CD4-positive, alpha-beta T cell (primary cell): ENCODE measurements around the gene IL4R. TPM values are rescaled to one million over a fixed set of nuclear protein-coding genes. Genes with fewer than 3 reads are reported as not detected.

ENCODE experiments used
- ATAC-seq: fragments of 200-7000 bp; cut with Tn5 transposase; one replicate; pipeline ENCODE4 v1.10.0; 2022; ENCODE audit warnings: mild to moderate bottlenecking; ENCODE audit not compliant: poor library complexity
- CTCF ChIA-PET: fragments of 350-600 bp; sonication (Branson Sonifier 250); formaldehyde crosslinking; loops from one replicate; lab custom pipeline; 2021; ENCODE audit warnings: antibody characterized with exemption, inconsistent platforms; lab: Charles Lee
- POLR2A ChIA-PET: fragments of 350-600 bp; sonication (Branson Sonifier 250); formaldehyde crosslinking; loops from one replicate; lab custom pipeline; 2021; ENCODE audit warnings: antibody characterized with exemption, inconsistent platforms; lab: Charles Lee
- DNase-seq, 14 experiments: peaks; one replicate each; pipeline ENCODE4 v3.0.0-alpha.2; 2013 to 2020; ENCODE audit warnings: mixed read lengths in 2 of 14
- H3K27ac ChIP-seq, 2 donors: one replicate each; pipeline versions ENCODE4 v1.5.1 to v1.7.0; 2013; ENCODE audit warnings: low read length in 2 of 2, low read depth in 1 of 2, mild to moderate bottlenecking in 1 of 2
- H3K27me3 ChIP-seq, 2 experiments: 1 replicate in 1 of 2; 2 replicates in 1 of 2; pipeline versions ENCODE4 v1.6.1 to v1.7.0; 2013; ENCODE audit warnings: low read length in 2 of 2, control low read depth in 1 of 2, mild to moderate bottlenecking in 1 of 2, moderate library complexity in 1 of 2; ENCODE audit not compliant: insufficient read depth in 2 of 2, control insufficient read depth in 1 of 2
- H3K36me3 ChIP-seq: one replicate; pipeline ENCODE4 v1.6.1; 2013; ENCODE audit warnings: low read length, control low read depth; ENCODE audit not compliant: insufficient read depth
- H3K4me1 ChIP-seq: one replicate; pipeline ENCODE4 v1.6.1; 2013; ENCODE audit warnings: low read length, control low read depth; ENCODE audit not compliant: insufficient read depth
- H3K4me3 ChIP-seq: one replicate; pipeline ENCODE4 v1.5.1; 2013; ENCODE audit warnings: mild to moderate bottlenecking, low read length, moderate library complexity
- H3K9me3 ChIP-seq, 2 experiments: 1 replicate in 1 of 2; 2 replicates in 1 of 2; pipeline versions ENCODE4 v1.6.1 to v1.7.0; 2013; ENCODE audit warnings: low read length in 2 of 2, mild to moderate bottlenecking in 2 of 2, control low read depth in 1 of 2, moderate library complexity in 1 of 2; ENCODE audit not compliant: control insufficient read depth in 1 of 2, insufficient read depth in 1 of 2
- H3K27ac Mint-ChIP-seq: one replicate; pipeline ENCODE4 v1.8.0; 2020; ENCODE audit warnings: mixed read lengths
- H3K27me3 Mint-ChIP-seq: one replicate; pipeline ENCODE4 v1.8.0; 2021; ENCODE audit warnings: mixed read lengths
- H3K36me3 Mint-ChIP-seq: one replicate; pipeline ENCODE4 v1.8.0; 2021; ENCODE audit warnings: low read depth, mixed read lengths
- H3K4me1 Mint-ChIP-seq: one replicate; pipeline ENCODE4 v1.8.0; 2021; ENCODE audit warnings: low read depth, mixed read lengths
- H3K4me3 Mint-ChIP-seq: one replicate; pipeline ENCODE4 v1.8.0; 2020; ENCODE audit warnings: mild to moderate bottlenecking, mixed read lengths
- H3K9me3 Mint-ChIP-seq: one replicate; pipeline ENCODE4 v1.8.0; 2020; ENCODE audit warnings: mixed read lengths
- CTCF ChIP-seq: fragments of 200-600 bp; IDR thresholded peaks from one replicate; pipeline ENCODE4 v1.8.0; 2022; ENCODE audit warnings: antibody characterized with exemption, mild to moderate bottlenecking
- intact Hi-C, 2 experiments: fragments of 100-400 bp; cut with DNase I in 1 of 2; cut with micrococcal nuclease in 1 of 2; formaldehyde crosslinking; loops; one replicate each; pipeline versions ENCODE4 v1.15.1 to v1.9.0; 2023 to 2025; cut with DNase I, micrococcal nuclease
- polyA plus RNA-seq, 2 donors: library from polyadenylated mRNA; unstranded; fragments of 120-200 nt; gene quantifications; one replicate each; pipeline ENCODE4 v1.2.1, GENCODE V29; 2013
- total RNA-seq, 174 experiments: library from RNA in 2 of 174; stranded (reverse) in 2 of 174; gene quantifications; one replicate each; pipeline ENCODE4 v1.2.3 and lab custom pipeline; 2021 to 2026

Gene IL4R
- total RNA-seq = 100 to 1,000 TPM; 145 to 147 TPM
- polyA plus RNA-seq (2013, experiment 1 of 2) = 93.8 TPM
- polyA plus RNA-seq (2013, experiment 2 of 2) = 100 TPM
- total RNA-seq (lab: John Stamatoyannopoulos, UW) = 104 to 1,657 (median 225) reads per million in 172 experiments

- ChIA-PET CTCF (no interaction called here), POLR2A (interaction anchor here (1.2 to 1.3 kb wide), 2 partner anchors 78 to 79 kb away, joined by 3 to 4 read pairs; no protein-coding TSS in a partner anchor)
- Histone ChIP-seq H3K4me1 (peaks cover 56% of the 10 kb centered on the region), H3K27ac (peak within 1 kb of the TSS; percentile 89 to 94), H3K4me3 (peak within 1 kb of the TSS; percentile 91), H3K9me3 (no peaks in the 10 kb centered on the region), H3K36me3 (no peaks in the 10 kb centered on the region), H3K27me3 (no peaks in the 10 kb centered on the region)
- Mint-ChIP-seq H3K4me1 (peaks cover 47% of the 10 kb centered on the region), H3K27ac (peak within 1 kb of the TSS; percentile 92), H3K27me3 (no peaks in the 10 kb centered on the region), H3K4me3 (peak within 1 kb of the TSS; percentile 95), H3K36me3 (peaks cover 26% of the 10 kb centered on the region), H3K9me3 (no peaks in the 10 kb centered on the region)
- no peak for TF ChIP-seq CTCF
- ATAC-seq = peak; percentile 46
- intact Hi-C loops = loop anchor here (2.0 kb wide), 2 partner anchors 79 to 135 kb away; no protein-coding TSS in a partner anchor
- peak; percentile 33 to 84 (median 56) for DNase-seq
These were observed at the start of gene IL4R for GRCh38 chr16:27313422-27314160. Gene IL4R (plus strand): TSS chr16:27313974. CDS start chr16:27340204, 26,230 bp downstream.

- Mint-ChIP-seq H3K27me3 (no peaks in the 10 kb centered on the region), H3K4me1 (peaks cover 77% of the 10 kb centered on the region), H3K36me3 (peaks cover 19% of the 10 kb centered on the region), H3K27ac (no peak overlapping the region), H3K9me3 (no peaks in the 10 kb centered on the region), H3K4me3 (no peak overlapping the region)
- POLR2A ChIA-PET = interaction anchor here (1.1 to 1.8 kb wide), 3 partner anchors 10 to 29 kb away, joined by 4 to 6 read pairs (median 4); no protein-coding TSS in a partner anchor
- no peak for ATAC-seq
- no peaks in the 10 kb centered on the region for H3K36me3 ChIP-seq
- no peak overlapping the region for H3K27ac ChIP-seq
- no peak overlapping the region for H3K4me3 ChIP-seq
- no peaks in the 10 kb centered on the region for H3K9me3 ChIP-seq
- no peak for TF ChIP-seq CTCF
- intact Hi-C loops = no loop called here
- DNase-seq = no peak
- no peaks in the 10 kb centered on the region for H3K27me3 ChIP-seq
- H3K4me1 ChIP-seq = peaks cover 21% of the 10 kb centered on the region
- CTCF ChIA-PET = interaction anchor here (1.1 to 2.7 kb wide), 4 partner anchors 9 to 85 kb away, joined by 3 to 11 read pairs (median 3); no protein-coding TSS in a partner anchor
These were observed 49.6 kb upstream of the IL4R start for GRCh38 chr16:27264151-27264550.

GRCh38 chr16:27265982-27266381, 47.8 kb upstream of the IL4R start:
- H3K36me3 Mint-ChIP-seq = peaks cover 12% of the 10 kb centered on the region
- ATAC-seq (no peak), DNase-seq (no peak)
- intact Hi-C loops = no loop called here
- Histone ChIP-seq H3K9me3 (no peaks in the 10 kb centered on the region), H3K36me3 (no peaks in the 10 kb centered on the region), H3K27ac (no peak overlapping the region), H3K27me3 (no peaks in the 10 kb centered on the region), H3K4me3 (no peak overlapping the region), H3K4me1 (peaks cover 28% of the 10 kb centered on the region)
- H3K4me1 Mint-ChIP-seq = peaks cover 78% of the 10 kb centered on the region
- no peaks in the 10 kb centered on the region for H3K9me3 Mint-ChIP-seq
- ChIA-PET CTCF (interaction anchor here (0.6 to 1.6 kb wide), 3 partner anchors 31 to 86 kb away, joined by 3 to 4 read pairs (median 3); no protein-coding TSS in a partner anchor), POLR2A (interaction anchor here (0.9 to 1.7 kb wide), 4 partner anchors 12 to 35 kb away, joined by 3 to 6 read pairs (median 4); no protein-coding TSS in a partner anchor)
- peak overlapping the region; percentile 51 for H3K27ac Mint-ChIP-seq
- peak overlapping the region; percentile 39 for H3K4me3 Mint-ChIP-seq
- H3K27me3 Mint-ChIP-seq = no peaks in the 10 kb centered on the region
- no peak for TF ChIP-seq CTCF
